ENCODE data around the gene GOLIM4.

GRCh38 chr3:168048414-168049330, 47.1 kb downstream of the GOLIM4 start:
- TF ChIP-seq TOX (CRISPR knock-in tag; IDR thresholded peaks at IDR 0.05; ENCODE audit: borderline replicate concordance) (no peak), TCF4 (CRISPR knock-in tag; IDR thresholded peaks at IDR 0.05; ENCODE audit: borderline replicate concordance) (no peak)

Measured in SK-N-SH treated with all-trans-retinoic acid at 6 μM for 48 hours (cell line).